DMS53 treated with DMSO at 0.1 percent for 48 hours (cell line): ENCODE measurements around the gene UBALD2.
A peak's percentile ranks its signal among the peaks of the same experiment; 100 is the strongest.
"Not testable (repeated sequence)": the region's sequence is repeated elsewhere in the genome, so short reads cannot be mapped to it uniquely, and the experiment has no call there.

ENCODE experiments used
- DNase-seq: peaks from one replicate; lab custom pipeline; 2025; ENCODE audit not compliant: unreplicated experiment; lab: John Stamatoyannopoulos, UW

The UBALD2 gene

GRCh38 chr17:76265624-76266243 is 586 bp downstream of the UBALD2 start:
- DNase-seq, result peak; percentile 32

GRCh38 chr17:76266244-76266938 is 1.2 kb downstream of the UBALD2 start:
- no peak for DNase-seq

- DNase-seq, result no peak
Observed at GRCh38 chr17:76267051-76267576, 2.0 kb downstream of the UBALD2 start.

- DNase-seq, result not testable (repeated sequence)
Observed at GRCh38 chr17:76267581-76268001, 2.4 kb downstream of the UBALD2 start.

GRCh38 chr17:76268015-76268749 is 3.0 kb downstream of the UBALD2 start:
- no peak for DNase-seq

- no peak for DNase-seq
Observed at GRCh38 chr17:76268991-76269981, 4.1 kb downstream of the UBALD2 start.

GRCh38 chr17:76270127-76270592 is 5.0 kb downstream of the UBALD2 start:
- DNase-seq, result no peak

GRCh38 chr17:76270770-76271668 is 5.9 kb downstream of the UBALD2 start:
- DNase-seq, result no peak

- DNase-seq, result no peak
Observed at GRCh38 chr17:76271669-76272540, 6.8 kb downstream of the UBALD2 start.

GRCh38 chr17:76272541-76273444 is 7.6 kb downstream of the UBALD2 start:
- no peak for DNase-seq

GRCh38 chr17:76273445-76274111 is 8.4 kb downstream of the UBALD2 start:
- no peak for DNase-seq

- DNase-seq, result peak; percentile 7
Observed at GRCh38 chr17:76274112-76274956, 9.2 kb downstream of the UBALD2 start.

- no peak for DNase-seq
Observed at GRCh38 chr17:76275382-76276068, 10.4 kb downstream of the UBALD2 start.

GRCh38 chr17:76276069-76276431 is 10.9 kb downstream of the UBALD2 start:
- no peak for DNase-seq

- DNase-seq, result no peak
Observed at GRCh38 chr17:76276461-76277299, 11.5 kb downstream of the UBALD2 start.
